ENCODE data around the gene PSMA2.

PSMA2 gene

DNA sequence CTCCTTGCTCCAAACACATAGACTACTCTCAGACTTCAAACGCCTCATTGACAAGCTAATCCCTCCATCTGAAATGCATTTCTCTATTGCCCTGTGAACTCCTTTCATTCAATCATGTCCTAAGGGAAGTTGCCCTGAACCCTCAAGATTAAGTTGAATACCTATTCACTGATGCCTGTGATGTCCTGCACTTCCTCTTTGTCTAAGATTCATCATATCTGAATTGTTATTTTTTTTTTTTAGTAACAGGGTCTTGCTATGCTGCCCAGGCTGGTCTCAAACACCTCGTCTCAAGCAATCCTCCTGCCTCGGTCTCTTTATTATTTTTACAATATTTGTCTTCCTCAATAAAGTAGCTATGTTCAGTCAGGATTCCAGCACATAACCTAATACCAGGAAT, 3.2 kb downstream of the PSMA2 start:
- Histone ChIP-seq H2BK5ac (ENCODE audit: low read depth, low read length, poor library complexity, severe bottlenecking) (no peak overlapping the region), H2BK15ac (ENCODE audit: low read depth, poor library complexity, severe bottlenecking) (no peak overlapping the region), H3K27me3 (ENCODE audit: control insufficient read depth in 1 of 2, insufficient read depth in 1 of 2, low read length in 2 of 2) (no peaks in the 10 kb centered on the region), H2BK12ac (ENCODE audit: low read length in 2 of 2) (no peak overlapping the region), H4K8ac (ENCODE audit: low read length) (no peak overlapping the region), H3K9ac (ENCODE audit: low read length) (no peak overlapping the region), H2AK5ac (ENCODE audit: low read length, severe bottlenecking) (no peak overlapping the region), H3K4me3 (ENCODE audit: insufficient read depth in 1 of 2, low read depth in 1 of 2, low read length in 2 of 2) (no peak overlapping the region), H2BK120ac (ENCODE audit: low read depth, low read length) (no peak overlapping the region), H3K4me1 (ENCODE audit: control insufficient read depth, insufficient read depth, low read depth, low read length) (peaks cover 5% of the 10 kb centered on the region), H4K91ac (ENCODE audit: low read length) (no peak overlapping the region), H3K79me1 (replicated peaks; ENCODE audit: low read length, poor library complexity, severe bottlenecking) (peaks cover 5% of the 10 kb centered on the region), H3K4ac (ENCODE audit: low read depth in 1 of 2, low read length in 2 of 2) (no peak overlapping the region), H3K4me2 (ENCODE audit: low read length, poor library complexity, severe bottlenecking) (no peak overlapping the region), H3K27ac (ENCODE audit: low read length, poor library complexity, severe bottlenecking) (no peak overlapping the region), H3K23ac (ENCODE audit: low read length in 2 of 2) (no peak overlapping the region), H3K18ac (ENCODE audit: low read depth in 1 of 2, low read length in 2 of 2) (no peak overlapping the region), H2AFZ (ENCODE audit: low read depth, low read length) (no peak overlapping the region), H3K36me3 (ENCODE audit: control insufficient read depth in 1 of 2, insufficient read depth in 2 of 2, low read depth in 1 of 2, low read length in 2 of 2) (peaks cover 0 to 36% of the 10 kb centered on the region in 2 experiments), H3K14ac (ENCODE audit: low read length in 2 of 2) (no peak overlapping the region), H3K9me3 (ENCODE audit: control insufficient read depth, low read length) (no peaks in the 10 kb centered on the region)
- DNase-seq = no peak
- 66% methylated on average over 3 of the region's 3 CpGs for whole genome bisulfite sequencing

DNA sequence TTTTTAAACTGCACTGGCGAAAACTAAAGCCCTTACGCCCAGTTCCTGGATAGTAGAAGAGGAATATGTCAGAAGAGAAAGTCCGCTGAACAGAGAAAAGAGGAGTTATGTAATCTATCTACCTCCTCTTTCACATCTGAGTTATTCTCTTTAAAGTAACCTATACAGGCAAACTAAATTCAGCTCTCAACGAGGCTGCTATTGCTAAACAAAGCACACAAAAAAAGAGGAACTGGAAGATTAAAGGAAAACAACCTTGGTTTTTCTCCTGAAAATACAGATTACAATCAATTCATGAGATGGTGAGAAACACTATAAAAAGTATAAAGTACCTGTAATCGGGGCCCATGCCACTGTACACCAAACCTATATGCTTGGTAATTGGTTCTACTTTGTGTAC, 5.8 kb downstream of the PSMA2 start:
- no peaks in the 10 kb centered on the region for H3K27me3 ChIP-seq (ENCODE audit: control insufficient read depth in 1 of 2, insufficient read depth in 1 of 2, low read length in 2 of 2)
- no peak overlapping the region for H2BK12ac ChIP-seq (ENCODE audit: low read length in 2 of 2)
- no peak overlapping the region for H3K27ac ChIP-seq (ENCODE audit: low read length, poor library complexity, severe bottlenecking)
- H2BK5ac ChIP-seq (ENCODE audit: low read depth, low read length, poor library complexity, severe bottlenecking) = no peak overlapping the region
- no peak overlapping the region for H2BK15ac ChIP-seq (ENCODE audit: low read depth, poor library complexity, severe bottlenecking)
- H3K9me3 ChIP-seq (ENCODE audit: control insufficient read depth, low read length) = no peaks in the 10 kb centered on the region
- no peak overlapping the region for H2AK5ac ChIP-seq (ENCODE audit: low read length, severe bottlenecking)
- H3K4me3 ChIP-seq (ENCODE audit: insufficient read depth in 1 of 2, low read depth in 1 of 2, low read length in 2 of 2) = no peak overlapping the region
- no peak overlapping the region for H3K14ac ChIP-seq (ENCODE audit: low read length in 2 of 2)
- no peak overlapping the region for H2AFZ ChIP-seq (ENCODE audit: low read depth, low read length)
- no peak overlapping the region for H3K23ac ChIP-seq (ENCODE audit: low read length in 2 of 2)
- H4K8ac ChIP-seq (ENCODE audit: low read length) = no peak overlapping the region
- DNase-seq = no peak
- peaks cover 0 to 61% of the 10 kb centered on the region in 2 experiments for H3K36me3 ChIP-seq (ENCODE audit: control insufficient read depth in 1 of 2, insufficient read depth in 2 of 2, low read depth in 1 of 2, low read length in 2 of 2)
- H3K18ac ChIP-seq (ENCODE audit: low read depth in 1 of 2, low read length in 2 of 2) = no peak overlapping the region
- WGBS = 100% methylated on average over 1 of the region's 5 CpGs
- H3K4me2 ChIP-seq (ENCODE audit: low read length, poor library complexity, severe bottlenecking) = no peak overlapping the region
- no peak overlapping the region for H3K9ac ChIP-seq (ENCODE audit: low read length)
- H3K79me1 ChIP-seq (replicated peaks; ENCODE audit: low read length, poor library complexity, severe bottlenecking) = peaks cover 5% of the 10 kb centered on the region
- H3K4me1 ChIP-seq (ENCODE audit: control insufficient read depth, insufficient read depth, low read depth, low read length) = peaks cover 3% of the 10 kb centered on the region
- H3K4ac ChIP-seq (ENCODE audit: low read depth in 1 of 2, low read length in 2 of 2) = no peak overlapping the region
- H2BK120ac ChIP-seq (ENCODE audit: low read depth, low read length) = no peak overlapping the region
- H4K91ac ChIP-seq (ENCODE audit: low read length) = no peak overlapping the region

GRCh38 chr7:42925630-42926029, 6.3 kb downstream of the PSMA2 start:
- Histone ChIP-seq H2BK12ac (ENCODE audit: low read length in 2 of 2) (no peak overlapping the region), H4K91ac (ENCODE audit: low read length) (no peak overlapping the region), H3K27ac (ENCODE audit: low read length, poor library complexity, severe bottlenecking) (no peak overlapping the region), H3K9me3 (ENCODE audit: control insufficient read depth, low read length) (no peaks in the 10 kb centered on the region), H3K18ac (ENCODE audit: low read depth in 1 of 2, low read length in 2 of 2) (no peak overlapping the region), H3K4me1 (ENCODE audit: control insufficient read depth, insufficient read depth, low read depth, low read length) (peaks cover 3% of the 10 kb centered on the region), H2BK120ac (ENCODE audit: low read depth, low read length) (no peak overlapping the region), H3K14ac (ENCODE audit: low read length in 2 of 2) (no peak overlapping the region), H3K4me2 (ENCODE audit: low read length, poor library complexity, severe bottlenecking) (no peak overlapping the region), H2AK5ac (ENCODE audit: low read length, severe bottlenecking) (no peak overlapping the region), H3K9ac (ENCODE audit: low read length) (no peak overlapping the region), H3K4ac (ENCODE audit: low read depth in 1 of 2, low read length in 2 of 2) (no peak overlapping the region), H2AFZ (ENCODE audit: low read depth, low read length) (no peak overlapping the region), H3K36me3 (ENCODE audit: control insufficient read depth in 1 of 2, insufficient read depth in 2 of 2, low read depth in 1 of 2, low read length in 2 of 2) (peaks cover 0 to 67% of the 10 kb centered on the region in 2 experiments), H3K4me3 (ENCODE audit: insufficient read depth in 1 of 2, low read depth in 1 of 2, low read length in 2 of 2) (no peak overlapping the region), H3K27me3 (ENCODE audit: control insufficient read depth in 1 of 2, insufficient read depth in 1 of 2, low read length in 2 of 2) (no peaks in the 10 kb centered on the region), H2BK5ac (ENCODE audit: low read depth, low read length, poor library complexity, severe bottlenecking) (no peak overlapping the region), H4K8ac (ENCODE audit: low read length) (no peak overlapping the region), H2BK15ac (ENCODE audit: low read depth, poor library complexity, severe bottlenecking) (no peak overlapping the region), H3K23ac (ENCODE audit: low read length in 2 of 2) (no peak overlapping the region), H3K79me1 (replicated peaks; ENCODE audit: low read length, poor library complexity, severe bottlenecking) (peaks cover 5% of the 10 kb centered on the region)
- WGBS = 100% methylated on average over 1 of the region's 1 CpG
- no peak for DNase-seq

- Histone ChIP-seq H2BK12ac (ENCODE audit: low read length in 2 of 2) (no peak overlapping the region), H3K18ac (ENCODE audit: low read depth in 1 of 2, low read length in 2 of 2) (no peak overlapping the region), H3K9me3 (ENCODE audit: control insufficient read depth, low read length) (no peaks in the 10 kb centered on the region), H3K23ac (ENCODE audit: low read length in 2 of 2) (no peak overlapping the region), H2BK120ac (ENCODE audit: low read depth, low read length) (no peak overlapping the region), H3K9ac (ENCODE audit: low read length) (peak overlapping the region; percentile 11), H2AFZ (ENCODE audit: low read depth, low read length) (no peak overlapping the region), H4K91ac (ENCODE audit: low read length) (no peak overlapping the region), H3K4me1 (ENCODE audit: control insufficient read depth, insufficient read depth, low read depth, low read length) (no peaks in the 10 kb centered on the region), H2BK15ac (ENCODE audit: low read depth, poor library complexity, severe bottlenecking) (no peak overlapping the region), H4K8ac (ENCODE audit: low read length) (no peak overlapping the region), H3K27me3 (ENCODE audit: control insufficient read depth in 1 of 2, insufficient read depth in 1 of 2, low read length in 2 of 2) (no peaks in the 10 kb centered on the region), H3K4me3 (ENCODE audit: insufficient read depth in 1 of 2, low read depth in 1 of 2, low read length in 2 of 2) (no peak overlapping the region), H3K14ac (ENCODE audit: low read length in 2 of 2) (no peak overlapping the region), H3K79me1 (replicated peaks; ENCODE audit: low read length, poor library complexity, severe bottlenecking) (peaks cover 8% of the 10 kb centered on the region), H3K4ac (ENCODE audit: low read depth in 1 of 2, low read length in 2 of 2) (no peak overlapping the region), H3K36me3 (ENCODE audit: control insufficient read depth in 1 of 2, insufficient read depth in 2 of 2, low read depth in 1 of 2, low read length in 2 of 2) (peaks cover 0 to 80% of the 10 kb centered on the region in 2 experiments), H2BK5ac (ENCODE audit: low read depth, low read length, poor library complexity, severe bottlenecking) (no peak overlapping the region), H3K4me2 (ENCODE audit: low read length, poor library complexity, severe bottlenecking) (no peak overlapping the region), H2AK5ac (ENCODE audit: low read length, severe bottlenecking) (no peak overlapping the region), H3K27ac (ENCODE audit: low read length, poor library complexity, severe bottlenecking) (no peak overlapping the region)
- no peak for DNase-seq
- 98% methylated on average over 4 of the region's 5 CpGs for WGBS
These were observed 7.6 kb downstream of the PSMA2 start for GRCh38 chr7:42924223-42924838.
